Neural progenitor cell (in vitro differentiated cells): ENCODE data around the gene XPA. TPM values are rescaled to one million over a fixed set of nuclear protein-coding genes. Genes with fewer than 3 reads are reported as not detected.

ENCODE experiments used
- DNase-seq: peaks from one replicate; pipeline ENCODE4 v3.0.0-alpha.2; 2016; ENCODE audit warnings: low spot score
- H2AFZ ChIP-seq: fragments of 200-600 bp; sonication (generic); replicated peaks from 2 replicates; pipeline ENCODE4 v1.6.1; 2016; ENCODE audit warnings: antibody characterized with exemption
- H3F3A ChIP-seq: fragments of 200-600 bp; sonication (generic); 2 replicates; pipeline ENCODE4 v1.6.1; 2016; ENCODE audit warnings: antibody characterized with exemption, low read depth
- H3K27ac ChIP-seq: fragments of 200-600 bp; sonication (generic); 2 replicates; pipeline ENCODE4 v1.5.1; 2016; ENCODE audit warnings: mild to moderate bottlenecking
- H3K27me3 ChIP-seq: fragments of 200-600 bp; sonication (generic); 2 replicates; pipeline ENCODE4 v1.6.1; 2016; ENCODE audit warnings: mild to moderate bottlenecking, moderate library complexity
- H3K36me3 ChIP-seq: fragments of 200-600 bp; sonication (generic); 2 replicates; pipeline ENCODE4 v1.5.1; 2016
- H3K4me1 ChIP-seq: fragments of 200-600 bp; sonication (generic); 2 replicates; pipeline ENCODE4 v1.6.1; 2016; ENCODE audit warnings: mixed run types
- H3K4me2 ChIP-seq: fragments of 200-600 bp; sonication (generic); 2 replicates; pipeline ENCODE4 v1.6.1; 2016
- H3K4me3 ChIP-seq: fragments of 200-600 bp; sonication (generic); 2 replicates; pipeline ENCODE4 v1.5.1; 2016
- H3K79me2 ChIP-seq: fragments of 200-600 bp; sonication (generic); 2 replicates; pipeline ENCODE4 v1.6.1; 2016; ENCODE audit warnings: low read depth
- H3K9ac ChIP-seq: fragments of 200-600 bp; sonication (generic); 2 replicates; pipeline ENCODE4 v1.6.1; 2016
- H3K9me3 ChIP-seq: fragments of 200-600 bp; sonication (generic); 2 replicates; pipeline ENCODE4 v1.5.1; 2016; ENCODE audit warnings: low read depth
- H4K20me1 ChIP-seq: fragments of 200-600 bp; sonication (generic); 2 replicates; pipeline ENCODE4 v1.6.1; 2016; ENCODE audit warnings: low read depth
- H3K27ac Mint-ChIP-seq: 3 replicates; pipeline ENCODE4 v1.8.0; 2021; ENCODE audit warnings: mixed read lengths
- H3K27me3 Mint-ChIP-seq: 2 replicates; pipeline ENCODE4 v1.8.0; 2022; ENCODE audit warnings: low read depth, mild to moderate bottlenecking, inconsistent platforms, moderate library complexity, mixed read lengths; ENCODE audit not compliant: insufficient read depth
- H3K36me3 Mint-ChIP-seq: 3 replicates; pipeline ENCODE4 v1.8.0; 2021; ENCODE audit warnings: mixed read lengths
- H3K4me1 Mint-ChIP-seq: 3 replicates; pipeline ENCODE4 v1.8.0; 2021; ENCODE audit warnings: mixed read lengths
- H3K4me3 Mint-ChIP-seq: 3 replicates; pipeline ENCODE4 v1.8.0; 2021; ENCODE audit warnings: mild to moderate bottlenecking, moderate library complexity, mixed read lengths
- H3K9me3 Mint-ChIP-seq: 3 replicates; pipeline ENCODE4 v1.8.0; 2020; ENCODE audit warnings: mixed read lengths
- CTCF ChIP-seq: fragments of 200-600 bp; sonication (generic); IDR thresholded peaks from 2 replicates; pipeline ENCODE4 v1.5.1; 2017; ENCODE audit warnings: antibody characterized with exemption, mild to moderate bottlenecking
- EZH2 ChIP-seq: fragments of 200-600 bp; sonication (generic); IDR thresholded peaks from 2 replicates; pipeline ENCODE4 v1.6.1; 2017; ENCODE audit warnings: antibody characterized with exemption, mild to moderate bottlenecking, moderate library complexity
- EZH2phosphoT487 ChIP-seq: fragments of 200-600 bp; sonication (generic); IDR thresholded peaks from 2 replicates; pipeline ENCODE4 v1.6.1; 2017; ENCODE audit warnings: antibody characterized with exemption
- total RNA-seq: library from RNA; depleted of rRNA; stranded (reverse); fragments of >200 nt; gene quantifications from 2 replicates; pipeline ENCODE4 v1.2.3, GENCODE V29; 2015; ENCODE audit warnings: low replicate concordance

XPA gene
- total RNA-seq, 1 donor from 2014 or later, result 9.2 TPM

DNA sequence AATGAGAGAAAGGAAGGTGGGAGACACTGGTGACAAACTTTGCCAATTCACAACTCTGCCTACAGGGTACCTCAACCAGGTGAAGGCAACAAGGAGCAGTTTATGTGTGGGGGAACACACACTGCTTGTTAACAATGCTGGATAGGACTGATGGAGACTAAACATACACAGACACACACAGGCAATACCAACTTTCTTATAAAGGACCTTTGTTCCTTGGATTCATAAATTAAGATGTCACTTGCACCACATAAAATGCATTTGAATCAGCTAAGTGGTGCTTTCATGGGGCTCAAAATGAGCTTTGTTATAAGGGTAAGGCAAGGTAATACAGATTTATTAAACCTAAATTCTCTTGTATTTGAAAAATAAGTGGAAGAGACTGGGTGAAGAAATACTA, 68.0 kb downstream of the XPA start:
- peaks cover 9% of the 10 kb centered on the region for H3K36me3 Mint-ChIP-seq
- H3K27ac Mint-ChIP-seq, result peak overlapping the region; percentile 73
- H3K79me2 ChIP-seq, result peaks cover 69% of the 10 kb centered on the region
- DNase-seq, result no peak
- no peak overlapping the region for H3K27ac ChIP-seq
- no peak overlapping the region for H3K9ac ChIP-seq
- H3K4me3 ChIP-seq, result no peak overlapping the region
- H3K27me3 Mint-ChIP-seq, result peaks cover 2% of the 10 kb centered on the region
- TF ChIP-seq CTCF (no peak), EZH2 (no peak), EZH2phosphoT487 (no peak)
- no peak overlapping the region for H3K4me3 Mint-ChIP-seq
- H3K9me3 Mint-ChIP-seq, result no peaks in the 10 kb centered on the region
- H2AFZ ChIP-seq, result no peak overlapping the region
- H3K4me2 ChIP-seq, result peak overlapping the region; percentile 44
- H4K20me1 ChIP-seq, result peaks cover 23% of the 10 kb centered on the region
- peaks cover 29% of the 10 kb centered on the region for H3F3A ChIP-seq
- H3K4me1 Mint-ChIP-seq, result peaks cover 14% of the 10 kb centered on the region
- H3K36me3 ChIP-seq, result peaks cover 21% of the 10 kb centered on the region
- H3K9me3 ChIP-seq, result no peaks in the 10 kb centered on the region
- no peaks in the 10 kb centered on the region for H3K27me3 ChIP-seq
- H3K4me1 ChIP-seq, result peaks cover 17% of the 10 kb centered on the region

- DNase-seq, result peak; percentile 60
- Histone ChIP-seq H3K9ac (no peak overlapping the region), H3K79me2 (peaks cover 65% of the 10 kb centered on the region), H3K4me3 (no peak overlapping the region), H3F3A (peaks cover 24% of the 10 kb centered on the region), H3K36me3 (peaks cover 22% of the 10 kb centered on the region), H3K27ac (no peak overlapping the region), H3K27me3 (no peaks in the 10 kb centered on the region), H3K4me2 (peak overlapping the region; percentile 44), H2AFZ (no peak overlapping the region), H3K4me1 (peaks cover 17% of the 10 kb centered on the region), H4K20me1 (peaks cover 22% of the 10 kb centered on the region), H3K9me3 (no peaks in the 10 kb centered on the region)
- H3K4me3 Mint-ChIP-seq, result no peak overlapping the region
- H3K4me1 Mint-ChIP-seq, result peaks cover 14% of the 10 kb centered on the region
- TF ChIP-seq CTCF (no peak), EZH2 (no peak), EZH2phosphoT487 (no peak)
- no peaks in the 10 kb centered on the region for H3K9me3 Mint-ChIP-seq
- H3K36me3 Mint-ChIP-seq, result peaks cover 14% of the 10 kb centered on the region
- peak overlapping the region; percentile 73 for H3K27ac Mint-ChIP-seq
- H3K27me3 Mint-ChIP-seq, result peaks cover 2% of the 10 kb centered on the region
Observed at GRCh38 chr9:97628668-97629067, 68.5 kb downstream of the XPA start.

- no peak overlapping the region for H3K4me2 ChIP-seq
- Mint-ChIP-seq H3K4me3 (no peak overlapping the region), H3K9me3 (peaks cover 2% of the 10 kb centered on the region), H3K27me3 (no peaks in the 10 kb centered on the region), H3K27ac (no peak overlapping the region), H3K36me3 (peaks cover 21% of the 10 kb centered on the region), H3K4me1 (peaks cover 14% of the 10 kb centered on the region)
- no peak overlapping the region for H2AFZ ChIP-seq
- TF ChIP-seq EZH2 (no peak), EZH2phosphoT487 (no peak), CTCF (no peak)
- H3F3A ChIP-seq, result peaks cover 14% of the 10 kb centered on the region
- no peaks in the 10 kb centered on the region for H3K9me3 ChIP-seq
- H3K4me1 ChIP-seq, result peaks cover 17% of the 10 kb centered on the region
- H3K4me3 ChIP-seq, result no peak overlapping the region
- H3K27ac ChIP-seq, result no peak overlapping the region
- H3K36me3 ChIP-seq, result peaks cover 22% of the 10 kb centered on the region
- H3K9ac ChIP-seq, result no peak overlapping the region
- peaks cover 22% of the 10 kb centered on the region for H4K20me1 ChIP-seq
- peaks cover 65% of the 10 kb centered on the region for H3K79me2 ChIP-seq
- no peak for DNase-seq
- no peaks in the 10 kb centered on the region for H3K27me3 ChIP-seq
Observed at GRCh38 chr9:97627624-97628023, 69.5 kb downstream of the XPA start.
